ENCODE results near the gene PKNOX2.

The PKNOX2 gene

GRCh38 chr11:125308246-125308645 is 143.7 kb downstream of the PKNOX2 start:
- H3K4me3 ChIP-seq (ENCODE audit: control insufficient read depth, low read depth, low read length) = no peak overlapping the region
- no peak for DNase-seq (ENCODE audit: low read depth)
- TF ChIP-seq CTCF (conservative IDR thresholded peaks at IDR 0.05; ENCODE audit: control insufficient read depth, insufficient read depth, low read depth, low read length) = no peak

- TF ChIP-seq CTCF (conservative IDR thresholded peaks at IDR 0.05; ENCODE audit: control insufficient read depth, insufficient read depth, low read depth, low read length) = no peak
- DNase-seq (ENCODE audit: low read depth) = no peak
- H3K4me3 ChIP-seq (ENCODE audit: control insufficient read depth, low read depth, low read length) = no peak overlapping the region
These were observed 147.8 kb downstream of the PKNOX2 start for GRCh38 chr11:125312391-125312790.

GRCh38 chr11:125312812-125313211 is 148.3 kb downstream of the PKNOX2 start:
- no peak for DNase-seq (ENCODE audit: low read depth)
- H3K4me3 ChIP-seq (ENCODE audit: control insufficient read depth, low read depth, low read length) = no peak overlapping the region
- no peak for TF ChIP-seq CTCF (conservative IDR thresholded peaks at IDR 0.05; ENCODE audit: control insufficient read depth, insufficient read depth, low read depth, low read length)

GRCh38 chr11:125313271-125314219 is 149.0 kb downstream of the PKNOX2 start:
- H3K4me3 ChIP-seq (ENCODE audit: control insufficient read depth, low read depth, low read length) = no peak overlapping the region
- no peak for DNase-seq (ENCODE audit: low read depth)
- TF ChIP-seq CTCF (conservative IDR thresholded peaks at IDR 0.05; ENCODE audit: control insufficient read depth, insufficient read depth, low read depth, low read length) = no peak

GRCh38 chr11:125314276-125315078 is 149.9 kb downstream of the PKNOX2 start:
- DNase-seq (ENCODE audit: low read depth) = no peak
- no peak for TF ChIP-seq CTCF (conservative IDR thresholded peaks at IDR 0.05; ENCODE audit: control insufficient read depth, insufficient read depth, low read depth, low read length)
- no peak overlapping the region for H3K4me3 ChIP-seq (ENCODE audit: control insufficient read depth, low read depth, low read length)

- DNase-seq (ENCODE audit: low read depth) = no peak
These were observed 150.7 kb downstream of the PKNOX2 start for GRCh38 chr11:125315079-125315740.

More at GRCh38 chr11:125315079-125315740, 150.7 kb downstream of the PKNOX2 start:
- no peak for TF ChIP-seq CTCF (conservative IDR thresholded peaks at IDR 0.05; ENCODE audit: control insufficient read depth, insufficient read depth, low read depth, low read length)
- H3K4me3 ChIP-seq (ENCODE audit: control insufficient read depth, low read depth, low read length) = no peak overlapping the region

Measured in fibroblast of mammary gland (primary cell).